HG03066 (cell line): ENCODE measurements around the gene TCEAL7.
A peak's percentile ranks its signal among the peaks of the same experiment; 100 is the strongest.
"Not testable (repeated sequence)": the region's sequence is repeated elsewhere in the genome, so short reads cannot be mapped to it uniquely, and the experiment has no call there.

Experiments
- ATAC-seq: cut with Tn5 transposase; IDR thresholded peaks from one replicate; pipeline ENCODE4 v1.9.1; 2021; ENCODE audit warnings: low read depth; ENCODE audit not compliant: unreplicated experiment

The TCEAL7 gene, protein sequence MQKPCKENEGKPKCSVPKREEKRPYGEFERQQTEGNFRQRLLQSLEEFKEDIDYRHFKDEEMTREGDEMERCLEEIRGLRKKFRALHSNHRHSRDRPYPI

GRCh38 chrX:103329991-103330390 is at the start of gene TCEAL7:
Gene TCEAL7 (plus strand): TSS chrX:103330239. CDS start chrX:103331404, 1,165 bp downstream.
- no peak for ATAC-seq

- no peak for ATAC-seq
These were observed 36.9 kb upstream of the TCEAL7 start for GRCh38 chrX:103293118-103293517.

DNA sequence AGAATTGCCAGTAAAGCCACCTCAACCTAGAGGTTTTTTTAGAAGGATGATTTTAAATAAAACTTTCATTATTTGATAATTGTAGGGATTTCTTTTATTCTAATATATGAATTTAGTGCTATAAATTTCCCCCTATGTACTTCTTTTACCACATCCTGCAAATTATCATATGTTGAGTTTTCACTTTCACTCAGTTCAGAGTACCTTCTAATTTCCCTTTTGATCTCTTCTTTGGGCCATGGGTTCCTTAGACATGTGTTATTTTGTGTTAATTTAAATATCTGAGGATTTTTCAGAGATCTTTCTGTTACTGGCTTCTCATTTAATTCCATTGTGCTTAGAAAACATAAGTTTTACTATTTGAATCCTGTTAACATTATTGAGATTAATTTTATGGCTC is 25.3 kb upstream of the TCEAL7 start:
- no peak for ATAC-seq

DNA sequence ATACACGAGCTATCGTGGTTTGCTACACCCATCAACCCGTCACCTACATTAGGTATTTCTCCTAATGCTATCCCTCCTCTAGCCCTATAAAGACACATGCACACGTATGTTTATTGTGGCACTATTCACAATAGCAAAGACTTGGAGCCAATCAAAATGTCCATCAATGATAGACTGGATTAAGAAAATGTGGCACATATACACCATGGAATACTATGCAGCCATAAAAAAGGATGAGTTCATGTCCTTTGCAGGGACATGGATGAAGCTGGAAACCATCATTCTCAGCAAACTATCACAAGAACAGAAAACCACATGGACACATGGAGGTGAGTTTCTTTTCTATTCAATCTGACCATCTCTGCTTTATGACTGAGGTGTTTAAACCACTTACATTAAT is 24.4 kb upstream of the TCEAL7 start:
- not testable (repeated sequence) for ATAC-seq

GRCh38 chrX:103309860-103310554 is 20.0 kb upstream of the TCEAL7 start:
- no peak for ATAC-seq

- peak; percentile 97 for ATAC-seq
These were observed 19.3 kb upstream of the TCEAL7 start, which contains the start of gene BEX2 for GRCh38 chrX:103310555-103311398. Gene BEX2 (minus strand): TSS chrX:103310990. CDS start chrX:103309976, 1,014 bp downstream.

DNA sequence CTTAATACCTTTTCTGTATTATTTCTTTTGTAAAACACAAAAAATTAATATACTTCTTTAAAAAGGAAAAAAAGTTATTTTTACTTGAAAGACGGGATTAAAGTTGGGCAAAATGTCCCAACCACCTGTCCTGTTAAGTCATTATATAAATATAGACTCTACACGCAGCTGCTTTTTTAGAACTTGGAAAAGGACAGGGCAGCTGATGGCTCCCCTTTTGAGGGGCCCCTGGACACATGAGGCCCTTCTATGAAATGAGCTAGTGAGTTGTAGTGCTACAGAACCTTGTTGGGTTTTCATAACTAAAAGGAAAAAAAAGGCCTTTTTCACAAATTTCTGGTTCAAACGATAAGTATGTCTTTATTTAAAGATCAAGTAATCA is 18.6 kb upstream of the TCEAL7 start:
- no peak for ATAC-seq

- ATAC-seq: no peak
These were observed 746 bp downstream of the TCEAL7 start for GRCh38 chrX:103330681-103331288.

DNA sequence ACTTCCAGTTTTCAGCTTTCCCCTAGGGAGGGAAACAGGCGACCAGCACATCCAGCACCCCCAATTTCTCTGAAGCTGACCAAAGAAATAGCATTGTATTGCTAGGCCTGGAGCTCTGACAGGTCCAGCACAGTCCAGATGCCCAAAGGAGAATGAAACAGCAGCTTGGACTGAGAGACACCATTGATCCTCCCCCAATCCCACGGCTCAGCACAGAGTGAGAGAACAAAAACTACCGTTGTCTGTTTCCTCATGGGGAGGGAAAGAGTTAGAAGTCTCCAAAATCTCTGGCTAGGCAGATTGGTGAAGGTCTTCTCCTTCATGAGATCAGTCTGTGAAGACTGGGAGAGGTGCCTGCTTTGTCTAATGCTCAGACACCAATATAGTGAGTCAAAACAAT is 8.6 kb downstream of the TCEAL7 start:
- ATAC-seq: no peak

DNA sequence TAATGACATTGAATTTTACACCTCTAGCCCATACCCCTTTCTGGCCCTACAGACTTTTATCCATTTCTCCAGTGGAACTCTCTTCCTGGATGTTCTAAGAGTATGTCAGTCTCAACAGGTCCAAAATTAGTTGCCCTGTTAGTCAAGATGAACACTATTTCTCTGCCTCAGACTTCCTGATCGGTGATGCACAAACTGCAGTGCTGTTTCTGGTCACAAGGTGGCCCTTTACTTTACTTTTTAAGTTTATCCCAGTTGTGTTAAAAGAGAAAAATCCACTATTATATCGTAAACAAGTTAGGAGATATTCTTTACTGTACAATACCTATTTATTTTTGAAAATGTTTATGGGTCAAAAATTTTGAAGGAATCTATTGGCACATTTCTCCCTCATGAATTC is 13.1 kb downstream of the TCEAL7 start:
- peak; percentile 48 for ATAC-seq

GRCh38 chrX:103344606-103345005 is 14.6 kb downstream of the TCEAL7 start:
- no peak for ATAC-seq

GRCh38 chrX:103347682-103348397 is 17.8 kb downstream of the TCEAL7 start:
- no peak for ATAC-seq

DNA sequence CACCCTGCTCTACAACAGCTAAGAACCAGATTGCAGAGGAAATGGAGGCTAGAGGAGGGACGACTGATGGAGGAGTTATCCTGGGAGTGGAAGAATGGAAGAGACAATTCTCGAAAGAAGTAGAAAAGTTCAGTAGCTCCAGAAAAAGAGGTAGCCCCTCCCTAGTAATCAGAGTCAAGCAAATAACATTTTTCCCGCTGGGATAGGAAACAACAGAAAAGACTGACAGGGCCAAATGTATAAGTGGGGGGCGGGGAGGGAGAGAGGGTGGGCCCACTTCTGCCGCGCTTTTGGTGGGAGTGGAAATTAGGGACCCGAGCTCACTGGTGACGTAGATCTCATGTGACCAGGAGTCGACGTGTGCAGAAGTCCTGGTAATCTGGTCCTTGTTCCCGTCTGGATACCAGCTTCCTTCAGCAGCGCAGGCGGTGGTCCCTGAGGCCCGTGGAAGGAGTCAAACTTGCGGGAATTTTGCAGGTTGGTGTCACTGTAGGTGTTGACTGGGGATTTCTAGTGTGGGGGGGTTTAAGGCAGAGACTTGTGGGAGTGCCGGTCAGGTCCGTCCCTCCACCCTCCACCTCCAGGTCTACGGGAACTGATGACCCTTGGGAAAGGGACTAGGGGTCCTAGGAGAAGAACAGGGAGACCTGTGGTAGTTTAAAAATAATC is 26.2 kb downstream of the TCEAL7 start, which contains the start of gene TCEAL9:
Gene TCEAL9 (plus strand): TSS at position 377 of the 669 bp plus-strand sequence. CDS start 1,179 bp downstream, outside the sequence.
- ATAC-seq: no peak

DNA sequence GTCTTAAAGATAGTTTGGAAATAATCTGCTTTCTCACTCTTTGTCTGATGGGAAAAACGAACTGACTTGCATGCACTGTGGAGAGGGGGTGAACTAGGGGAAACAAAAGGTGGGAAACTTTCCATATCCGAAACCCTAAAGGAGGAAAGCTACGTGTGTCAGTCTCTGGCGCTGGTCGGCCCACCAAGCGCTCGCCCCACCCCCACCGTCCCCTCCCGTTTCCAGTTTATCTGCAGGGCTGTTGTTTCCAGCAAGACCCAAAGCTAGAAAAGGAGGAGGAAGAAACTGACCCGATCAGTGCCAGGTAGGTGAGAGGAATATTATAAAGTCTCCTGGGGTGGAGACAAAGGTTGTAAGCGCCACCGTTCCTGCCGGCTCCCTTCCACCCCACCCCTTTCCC is 26.8 kb downstream of the TCEAL7 start:
- no peak for ATAC-seq

DNA sequence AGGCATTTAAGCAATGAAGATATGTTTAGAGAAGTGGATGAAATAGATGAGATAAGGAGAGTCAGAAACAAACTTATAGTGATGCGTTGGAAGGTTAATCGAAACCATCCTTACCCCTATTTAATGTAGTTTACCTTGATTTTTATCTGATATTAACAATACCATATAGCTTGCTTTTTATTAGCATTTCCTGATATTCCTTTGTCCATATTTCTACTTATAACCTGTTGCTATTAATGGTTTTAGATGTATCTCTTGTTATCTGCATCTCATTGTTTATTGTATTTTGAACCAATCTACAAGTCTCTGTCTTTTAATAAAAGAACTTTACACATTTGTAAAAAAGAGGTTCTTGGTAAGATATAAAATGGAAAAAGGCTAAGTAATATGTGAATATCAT is 27.8 kb downstream of the TCEAL7 start:
- ATAC-seq: no peak

DNA sequence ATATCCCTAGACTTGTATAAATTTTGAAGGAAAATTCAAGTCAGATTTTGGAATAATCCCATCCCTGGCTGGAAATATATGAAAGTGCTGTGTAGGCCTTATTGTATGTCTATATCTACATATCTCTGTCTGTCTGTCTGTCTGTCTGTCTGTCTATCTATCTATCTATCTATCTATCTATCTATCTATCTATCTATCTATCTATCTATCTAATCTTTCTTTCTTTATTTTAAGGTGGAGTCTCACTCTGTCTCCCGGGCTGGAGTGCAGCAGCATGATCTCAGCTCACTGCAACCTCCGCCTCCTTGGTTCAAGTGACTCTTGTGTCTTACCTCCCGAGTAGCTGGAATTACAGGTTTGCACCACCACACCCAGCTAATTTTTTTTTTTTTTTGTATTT is 29.6 kb downstream of the TCEAL7 start:
- ATAC-seq: not testable (repeated sequence)

DNA sequence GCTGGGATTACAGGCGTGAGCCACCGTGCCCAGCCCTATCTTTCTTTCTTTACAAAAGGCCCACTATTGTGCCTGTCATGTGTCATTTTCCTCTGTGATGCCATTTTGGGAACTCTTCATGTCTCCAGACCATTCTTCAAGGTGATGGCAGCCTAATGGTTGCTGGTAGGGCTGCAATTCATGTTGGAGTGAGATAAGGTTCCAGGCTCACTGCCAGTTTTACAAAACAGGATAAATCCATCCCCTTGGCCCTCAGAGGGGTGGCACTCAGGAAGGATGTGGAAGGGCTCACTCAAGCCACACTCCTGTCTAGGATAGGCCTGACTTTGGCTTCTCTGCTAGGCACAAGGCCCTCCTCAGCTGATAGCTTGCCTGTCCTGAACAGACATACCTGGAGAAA is 30.1 kb downstream of the TCEAL7 start:
- ATAC-seq: no peak

- no peak for ATAC-seq
These were observed 30.9 kb downstream of the TCEAL7 start for GRCh38 chrX:103360916-103361315.

DNA sequence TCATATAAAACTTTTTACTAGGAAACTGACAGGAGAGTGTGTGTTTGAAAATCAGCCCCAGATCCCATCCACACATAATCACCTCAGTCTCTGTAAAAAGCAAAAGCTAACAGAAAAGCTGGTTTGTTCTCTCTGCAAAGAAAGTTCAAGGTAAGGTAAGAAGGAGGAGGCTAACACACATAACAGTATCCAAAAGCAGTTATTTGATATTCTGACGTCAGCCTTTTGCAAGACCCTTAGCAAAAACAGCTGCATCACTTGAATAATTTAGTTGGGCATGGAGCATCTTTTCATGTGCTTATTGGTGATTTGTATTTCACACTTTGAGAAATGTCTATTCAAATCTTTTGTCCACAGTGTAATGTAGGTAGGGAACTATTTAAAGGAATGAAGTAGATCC is 31.8 kb downstream of the TCEAL7 start:
- ATAC-seq: no peak

GRCh38 chrX:103362474-103362873 is 32.4 kb downstream of the TCEAL7 start:
- no peak for ATAC-seq
